ENCODE data around the gene NAP1L5. TPM values are rescaled to one million over a fixed set of nuclear protein-coding genes. Genes with fewer than 3 reads are reported as not detected.

NAP1L5 gene
- polyA plus RNA-seq, 3 donors: 0.18 to 0.87 (median 0.41) TPM

- H3K36me3 ChIP-seq (replicated peaks in 1 of 2; ENCODE audit: control insufficient read depth in 1 of 2, insufficient read depth in 2 of 2, low read length in 2 of 2): peaks cover 60 to 93% of the 10 kb centered on the region in 2 donors
- peaks cover 18% of the 10 kb centered on the region for H3K4me1 Mint-ChIP-seq
- H3K27me3 ChIP-seq (ENCODE audit: control insufficient read depth in 2 of 2, insufficient read depth in 2 of 2, low read length in 2 of 2): no peaks in the 10 kb centered on the region
- H3K9me3 Mint-ChIP-seq: peaks cover 19 to 33% (median 25%) of the 10 kb centered on the region in 7 donors
- no peak overlapping the region for H3K4me2 ChIP-seq (replicated peaks; ENCODE audit: extremely low read depth, low read length, poor library complexity, severe bottlenecking)
- H3K27me3 Mint-ChIP-seq (ENCODE audit: low read depth in 3 of 3): no peaks in the 10 kb centered on the region
- H4K20me1 ChIP-seq (ENCODE audit: insufficient read depth, low read length): peaks cover 17% of the 10 kb centered on the region
- H3K79me2 ChIP-seq (ENCODE audit: insufficient read depth, low read length): no peaks in the 10 kb centered on the region
- no peak overlapping the region for H3K4me3 Mint-ChIP-seq
- peaks cover 80 to 88% of the 10 kb centered on the region in 2 donors for H3K36me3 Mint-ChIP-seq
- no CpG with 5 or more reads among the region's 1 CpG for WGBS (ENCODE audit: insufficient coverage)
- TF ChIP-seq CTCF (IDR thresholded peaks at IDR 0.05): no peak
- no peak overlapping the region for H3K9ac ChIP-seq (ENCODE audit: insufficient read depth, low read length, poor library complexity, severe bottlenecking)
- H3K4me3 ChIP-seq (replicated peaks in 1 of 3; ENCODE audit: low read depth in 2 of 3, low read length in 3 of 3): no peak overlapping the region
- no peak overlapping the region for H2AFZ ChIP-seq (ENCODE audit: insufficient read depth, low read depth, low read length, poor library complexity, severe bottlenecking)
- no peak for DNase-seq
- peak overlapping the region in 5 of 7 donors; percentile 41 to 85 (median 81) for H3K27ac Mint-ChIP-seq
- H3K27ac ChIP-seq (ENCODE audit: low read depth in 1 of 2, low read length in 2 of 2): peak overlapping the region in 1 of 2 donors; percentile 80
- peaks cover 12 to 17% of the 10 kb centered on the region in 2 donors for H3K4me1 ChIP-seq (ENCODE audit: control insufficient read depth in 1 of 2, insufficient read depth in 2 of 2, low read length in 2 of 2)
- intact Hi-C loops (cut with micrococcal nuclease): no loop called here
- peaks cover 15 to 22% of the 10 kb centered on the region in 2 donors for H3K9me3 ChIP-seq (replicated peaks in 1 of 2; ENCODE audit: control insufficient read depth in 1 of 2, insufficient read depth in 1 of 2, low read length in 2 of 2)
Observed at GRCh38 chr4:88719381-88719780, 21.8 kb upstream of the NAP1L5 start.

- peaks cover 82 to 89% of the 10 kb centered on the region in 2 donors for H3K36me3 Mint-ChIP-seq
Observed at GRCh38 chr4:88718098-88718497, 20.5 kb upstream of the NAP1L5 start.

More at GRCh38 chr4:88718098-88718497, 20.5 kb upstream of the NAP1L5 start:
- Histone ChIP-seq H3K27me3 (ENCODE audit: control insufficient read depth in 2 of 2, insufficient read depth in 2 of 2, low read length in 2 of 2) (no peaks in the 10 kb centered on the region), H3K79me2 (ENCODE audit: insufficient read depth, low read length) (no peaks in the 10 kb centered on the region), H3K9ac (ENCODE audit: insufficient read depth, low read length, poor library complexity, severe bottlenecking) (no peak overlapping the region), H2AFZ (ENCODE audit: insufficient read depth, low read depth, low read length, poor library complexity, severe bottlenecking) (no peak overlapping the region), H3K4me2 (replicated peaks; ENCODE audit: extremely low read depth, low read length, poor library complexity, severe bottlenecking) (no peak overlapping the region), H3K4me1 (ENCODE audit: control insufficient read depth in 1 of 2, insufficient read depth in 2 of 2, low read length in 2 of 2) (peaks cover 12 to 17% of the 10 kb centered on the region in 2 donors), H3K9me3 (replicated peaks in 1 of 2; ENCODE audit: control insufficient read depth in 1 of 2, insufficient read depth in 1 of 2, low read length in 2 of 2) (peaks cover 15 to 22% of the 10 kb centered on the region in 2 donors), H3K27ac (ENCODE audit: low read depth in 1 of 2, low read length in 2 of 2) (peak overlapping the region in 1 of 2 donors; percentile 80), H4K20me1 (ENCODE audit: insufficient read depth, low read length) (peaks cover 12% of the 10 kb centered on the region), H3K36me3 (replicated peaks in 1 of 2; ENCODE audit: control insufficient read depth in 1 of 2, insufficient read depth in 2 of 2, low read length in 2 of 2) (peaks cover 52 to 91% of the 10 kb centered on the region in 2 donors), H3K4me3 (replicated peaks in 1 of 3; ENCODE audit: low read depth in 2 of 3, low read length in 3 of 3) (no peak overlapping the region)
- peak overlapping the region in 5 of 7 donors; percentile 3 to 82 (median 65) for H3K27ac Mint-ChIP-seq
- no peak for TF ChIP-seq CTCF (IDR thresholded peaks at IDR 0.05)
- H3K4me1 Mint-ChIP-seq: peaks cover 18% of the 10 kb centered on the region
- no peaks in the 10 kb centered on the region for H3K27me3 Mint-ChIP-seq (ENCODE audit: low read depth in 3 of 3)
- peaks cover 19 to 33% (median 25%) of the 10 kb centered on the region in 7 donors for H3K9me3 Mint-ChIP-seq
- intact Hi-C loops (cut with micrococcal nuclease): no loop called here
- WGBS (ENCODE audit: insufficient coverage): 100% methylated on average over 1 of the region's 5 CpGs
- no peak for DNase-seq
- no peak overlapping the region for H3K4me3 Mint-ChIP-seq
